Posterior vena cava (tissue), 2 donors: ENCODE results near the gene EFCC1. TPM values are rescaled to one million over a fixed set of nuclear protein-coding genes. Genes with fewer than 3 reads are reported as not detected.

Experiments
- DNase-seq: peaks from one replicate; pipeline ENCODE4 v3.0.0-alpha.2; 2020; ENCODE audit warnings: low spot score
- intact Hi-C, 2 donors: fragments of 100-400 bp; cut with DNase I; formaldehyde crosslinking; loops; one replicate each; pipeline versions ENCODE4 v1.14.1 to v1.14.2; 2022 to 2023
- total RNA-seq, 2 donors: library from RNA; stranded (reverse); fragmentation: NEBNext Ultra II Directional; extraction: Animal tissue kit (Norgen Biotek cat#: 25700); gene quantifications; one replicate each; pipeline ENCODE4 v1.2.1, GENCODE V29; 2021
- donor health status: DM: yes; HTN: yes; CAD: no.
- donor health status: DM: yes; HTN: yes; CAD: no.

Gene EFCC1
- total RNA-seq, 2 donors from 2014 or later, result 1.3 to 2.1 TPM

GRCh38 chr3:129007792-129008191 is 6.7 kb downstream of the EFCC1 start:
- intact Hi-C loops, result no loop called here

DNA sequence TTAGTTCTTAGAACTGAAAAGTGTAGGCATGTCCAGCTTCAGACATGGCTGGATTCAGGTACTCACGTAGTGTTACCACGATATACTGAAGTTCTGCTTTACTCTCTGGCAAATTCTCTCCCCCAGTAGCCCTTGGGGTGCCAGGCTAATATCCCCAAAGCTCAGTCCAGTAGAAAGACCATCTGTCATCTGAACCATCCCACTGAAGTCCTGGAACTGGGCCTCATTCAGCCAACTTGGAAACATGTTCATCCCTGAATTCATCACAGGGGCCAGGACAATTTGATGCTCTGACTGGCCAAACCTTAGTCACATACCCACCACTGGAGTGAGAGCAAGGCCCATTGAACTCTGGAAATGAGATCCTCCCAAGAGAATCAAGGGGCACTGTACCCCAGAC is 8.2 kb downstream of the EFCC1 start:
- intact Hi-C loops, result no loop called here

More at GRCh38 chr3:129007792-129008191, 6.7 kb downstream of the EFCC1 start:
- no peak for DNase-seq

GRCh38 chr3:129010310-129010956 is 9.3 kb downstream of the EFCC1 start:
- intact Hi-C loops, result no loop called here
- peak; percentile 68 for DNase-seq

More for the DNA sequence above, 8.2 kb downstream of the EFCC1 start:
- DNase-seq, result no peak

DNA sequence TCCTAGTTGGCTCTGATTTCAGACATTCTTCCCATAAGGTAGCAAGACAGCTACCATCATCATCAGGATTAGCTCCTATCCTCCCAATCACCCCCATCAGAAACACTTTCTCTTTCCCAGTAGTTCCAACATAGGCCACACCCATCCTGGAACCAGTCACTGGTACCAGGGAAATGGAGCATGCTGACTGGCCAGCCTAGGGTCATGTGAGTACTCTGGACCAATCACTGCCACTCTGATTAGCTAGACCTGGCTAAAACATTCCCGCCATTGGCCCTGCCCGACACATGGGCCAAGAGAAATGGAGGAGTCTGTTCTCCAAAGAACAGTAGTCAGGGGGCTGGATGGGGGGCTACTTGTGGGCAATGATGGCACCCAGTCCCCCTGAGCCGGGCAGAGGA is 12.4 kb downstream of the EFCC1 start:
- peak; percentile 64 for DNase-seq
- intact Hi-C loops, result no loop called here

DNA sequence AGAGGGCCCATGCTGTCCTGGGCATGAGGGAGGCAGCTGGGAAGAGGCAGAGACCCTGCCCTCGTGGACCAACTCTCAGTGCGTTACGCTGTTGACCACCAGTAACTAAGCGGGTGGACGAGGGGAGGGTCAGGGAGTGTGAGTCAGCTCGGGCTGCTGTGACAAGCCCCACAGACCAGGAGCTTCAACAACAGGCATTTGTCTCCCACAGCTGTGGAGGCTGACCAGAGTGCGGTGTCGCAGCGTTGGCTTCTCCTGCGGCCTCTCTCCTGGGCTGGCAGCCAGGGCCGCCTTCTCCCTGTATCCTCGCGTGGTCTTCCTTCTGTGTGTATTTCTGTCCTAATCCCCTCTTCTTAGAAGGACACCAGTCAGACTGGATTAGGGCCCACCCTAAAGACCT is 13.0 kb downstream of the EFCC1 start:
- DNase-seq, result peak; percentile 58
- intact Hi-C loops, result no loop called here

DNA sequence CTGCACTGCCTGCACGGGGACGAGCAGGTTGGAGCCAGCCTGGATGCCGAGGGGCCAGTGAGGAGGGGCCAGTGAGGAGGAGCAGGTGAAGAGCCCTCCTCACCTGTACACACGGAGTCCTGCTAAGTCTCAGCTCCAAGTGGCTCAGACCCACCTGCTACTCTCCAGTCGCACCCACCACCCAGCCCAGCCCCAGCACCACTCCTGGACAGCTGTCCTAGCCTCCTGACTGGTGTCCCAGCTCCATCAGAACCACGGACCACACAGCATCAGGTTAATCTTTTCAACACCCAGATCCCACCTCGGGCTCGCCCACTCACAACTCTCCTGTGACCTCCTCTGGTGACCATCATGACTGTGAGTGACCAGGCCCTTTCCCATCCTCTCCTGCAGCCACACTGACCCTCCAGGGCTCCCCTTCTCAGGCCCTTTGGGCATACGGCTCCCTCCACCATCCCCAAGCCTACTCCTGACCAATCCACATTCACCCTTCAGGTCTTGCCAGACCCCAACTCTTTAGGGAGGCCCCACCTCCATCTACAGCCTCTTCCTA is 13.8 kb downstream of the EFCC1 start:
- intact Hi-C loops, result no loop called here
- peak; percentile 48 for DNase-seq

DNA sequence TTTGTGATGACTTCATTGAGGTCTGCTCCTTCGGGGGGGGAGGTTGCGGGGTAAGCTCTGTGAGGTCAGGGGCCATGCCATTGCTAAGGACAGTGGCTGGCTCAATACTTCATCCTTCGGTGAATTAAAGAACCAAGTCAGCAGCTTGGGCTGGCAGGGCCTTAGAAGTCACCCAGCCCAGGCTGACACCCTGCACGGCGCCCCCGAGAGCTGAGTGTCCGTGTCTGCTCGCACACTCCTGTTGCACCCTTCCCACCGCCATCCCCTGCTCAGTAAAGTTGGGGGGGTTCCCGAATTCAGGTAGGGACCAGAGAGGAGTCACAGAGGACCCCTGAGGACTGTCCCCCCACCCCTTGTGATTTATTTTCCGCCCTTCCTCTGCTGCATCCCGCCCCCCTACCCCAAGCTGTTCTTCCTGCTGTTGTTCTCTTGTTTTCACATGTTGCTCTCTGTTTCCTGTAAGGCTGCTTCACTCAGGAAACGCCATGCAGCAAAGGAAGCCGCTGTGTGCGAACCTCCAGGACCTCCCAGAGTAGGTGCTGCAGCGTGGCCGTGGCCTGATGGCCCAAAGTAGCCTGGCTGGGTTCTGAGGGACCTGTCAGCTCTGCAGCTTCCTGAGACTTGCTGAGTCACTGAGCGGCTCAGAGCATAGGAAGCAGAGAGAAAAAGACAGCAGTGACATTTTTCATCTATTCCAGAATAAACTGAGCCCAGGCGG is 14.4 kb downstream of the EFCC1 start:
- intact Hi-C loops, result no loop called here
- DNase-seq, result peak; percentile 87

DNA sequence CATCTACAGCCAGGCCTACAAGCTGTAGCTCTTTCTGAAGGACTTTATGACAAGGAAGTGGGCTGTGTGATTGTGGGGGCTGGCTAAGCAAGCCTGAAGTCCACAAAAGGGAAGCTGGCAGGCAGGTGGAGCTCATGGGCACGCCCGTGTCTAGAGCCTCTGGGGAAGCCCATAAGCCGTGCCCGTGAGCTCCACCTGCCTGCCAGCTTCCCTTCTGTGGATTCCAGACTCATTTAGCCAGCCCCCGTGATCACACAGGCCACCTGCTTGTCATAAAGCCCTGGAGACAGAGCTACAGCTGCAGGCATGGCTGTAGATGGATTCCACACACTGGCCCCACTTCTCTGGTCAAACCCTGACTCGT is 15.2 kb downstream of the EFCC1 start:
- no peak for DNase-seq
- intact Hi-C loops, result no loop called here

GRCh38 chr3:129016720-129017483 is 15.8 kb downstream of the EFCC1 start:
- intact Hi-C loops, result no loop called here
- DNase-seq, result peak; percentile 85

- no peak for DNase-seq
- intact Hi-C loops, result no loop called here
Measured at GRCh38 chr3:129017484-129017899, 16.4 kb downstream of the EFCC1 start.

DNA sequence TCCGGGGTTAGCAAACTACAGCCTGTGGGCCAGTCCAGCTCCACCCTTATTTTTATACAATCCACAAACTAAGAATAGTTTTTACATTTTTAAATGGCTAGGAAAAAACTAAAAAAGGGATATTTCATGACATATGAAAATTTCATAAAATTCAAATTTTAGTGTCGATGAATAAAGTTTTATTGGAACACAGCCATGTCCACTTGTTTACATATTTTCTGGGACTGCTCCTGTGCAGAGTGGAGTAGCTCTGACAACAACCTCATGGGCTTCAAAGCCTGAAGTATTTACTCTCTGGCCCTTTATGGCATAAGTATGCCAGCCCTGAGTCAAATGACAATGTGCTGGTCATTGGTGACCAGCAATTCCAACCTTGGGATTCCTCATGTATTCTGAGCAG is 17.2 kb downstream of the EFCC1 start:
- DNase-seq, result no peak
- intact Hi-C loops, result no loop called here

DNA sequence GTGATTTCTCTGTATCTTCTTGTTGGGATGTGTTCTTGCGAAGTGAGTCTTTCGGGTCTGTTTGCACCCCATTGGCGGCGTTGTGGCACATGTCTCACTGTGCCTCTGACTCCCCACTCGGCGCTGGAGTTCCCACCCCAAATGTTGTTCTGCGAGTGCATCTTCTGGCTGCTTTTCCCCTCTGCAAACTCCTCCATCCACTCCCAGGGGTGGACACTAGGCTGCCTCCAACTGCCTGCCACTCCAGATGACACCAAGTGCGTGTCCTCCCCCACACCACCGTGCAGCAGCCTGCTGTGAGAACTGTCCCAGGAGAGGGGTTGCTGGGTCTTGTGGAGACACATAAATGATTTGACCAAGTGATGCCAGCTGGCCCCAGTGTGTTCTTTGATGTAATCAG is 17.6 kb downstream of the EFCC1 start:
- intact Hi-C loops, result no loop called here
- peak; percentile 36 for DNase-seq

- intact Hi-C loops, result no loop called here
- DNase-seq, result no peak
Measured at GRCh38 chr3:129019266-129019665, 18.2 kb downstream of the EFCC1 start.

- peak; percentile 73 for DNase-seq
Measured at GRCh38 chr3:129020691-129021090, 19.6 kb downstream of the EFCC1 start.

DNA sequence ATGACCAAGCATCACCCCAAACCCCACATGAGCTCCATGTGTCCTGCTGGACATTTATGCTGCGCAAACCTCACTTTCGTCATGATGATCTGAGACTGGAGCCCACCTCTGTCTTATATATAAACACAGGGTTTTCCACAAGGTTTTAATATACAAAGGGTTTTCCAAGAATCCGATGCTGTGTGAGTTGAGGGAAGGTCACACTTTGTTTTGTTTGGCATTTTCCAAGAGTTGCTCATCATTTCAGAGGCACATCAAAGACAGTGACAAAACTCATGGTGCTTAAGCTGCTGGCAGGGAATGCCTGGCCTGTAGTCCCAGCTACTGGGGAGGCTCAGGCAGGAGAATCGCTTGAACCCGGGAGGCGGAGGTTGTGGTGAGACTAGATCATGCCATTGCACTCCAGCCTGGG is 20.0 kb downstream of the EFCC1 start:
- intact Hi-C loops, result no loop called here
- peak; percentile 68 for DNase-seq

More at GRCh38 chr3:129020691-129021090, 19.6 kb downstream of the EFCC1 start:
- intact Hi-C loops, result no loop called here

- peak; percentile 87 for DNase-seq
- intact Hi-C loops, result no loop called here
Measured at GRCh38 chr3:129022114-129023007, 21.3 kb downstream of the EFCC1 start.

- no peak for DNase-seq
- intact Hi-C loops, result no loop called here
Measured at GRCh38 chr3:129023008-129023358, 21.9 kb downstream of the EFCC1 start.

GRCh38 chr3:129023909-129024308 is 22.8 kb downstream of the EFCC1 start:
- DNase-seq, result no peak
- intact Hi-C loops, result no loop called here

DNA sequence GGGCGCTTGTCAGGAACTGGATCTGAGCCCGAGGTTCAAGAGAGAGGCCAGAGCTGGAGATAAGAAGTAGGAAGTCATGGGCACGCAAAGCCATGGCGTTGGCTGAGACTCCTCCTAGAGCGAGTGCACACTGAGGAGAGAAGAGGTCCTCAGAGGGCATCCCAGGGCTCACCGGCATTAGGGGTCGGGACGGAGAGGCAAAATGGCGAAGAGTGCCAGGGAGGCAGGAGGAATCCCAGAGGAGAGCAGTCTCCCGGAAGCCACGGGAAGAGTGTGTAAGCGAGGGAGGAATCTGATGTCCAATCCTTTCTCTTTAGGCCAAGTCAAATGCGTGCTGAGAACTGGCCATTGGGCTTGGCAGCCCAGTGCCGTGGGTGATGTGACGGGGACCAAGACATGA is 24.0 kb downstream of the EFCC1 start:
- DNase-seq, result peak; percentile 34
- intact Hi-C loops, result no loop called here
